ENCODE measurements around the gene ACSM6.

- TF ChIP-seq POLR2A (IDR thresholded peaks at IDR 0.05; ENCODE audit: low read depth) = no peak
- no peak for TF ChIP-seq CTCF (IDR thresholded peaks at IDR 0.05)
- TF ChIP-seq POLR2AphosphoS5 (IDR thresholded peaks at IDR 0.05) = no peak
- TF ChIP-seq EP300 (IDR thresholded peaks at IDR 0.05) = no peak
These were observed 6.4 kb upstream of the ACSM6 start for GRCh38 chr10:95187617-95188016.
